HG03378 (cell line): ENCODE results near the gene SERPING1.

Source experiments
- ATAC-seq: cut with Tn5 transposase; IDR thresholded peaks from one replicate; pipeline ENCODE4 v1.9.1; 2021; ENCODE audit warnings: mild to moderate bottlenecking, moderate library complexity; ENCODE audit not compliant: unreplicated experiment

The SERPING1 gene

GRCh38 chr11:57638005-57638781 lies 40.7 kb downstream of the SERPING1 start:
- ATAC-seq = no peak

- no peak for ATAC-seq
Measured at GRCh38 chr11:57638811-57639320, 41.4 kb downstream of the SERPING1 start.

GRCh38 chr11:57639321-57640067 lies 42.0 kb downstream of the SERPING1 start:
- no peak for ATAC-seq

GRCh38 chr11:57640068-57640800 lies 42.7 kb downstream of the SERPING1 start:
- ATAC-seq = no peak

GRCh38 chr11:57641011-57641807 lies 43.7 kb downstream of the SERPING1 start:
- ATAC-seq = no peak

DNA sequence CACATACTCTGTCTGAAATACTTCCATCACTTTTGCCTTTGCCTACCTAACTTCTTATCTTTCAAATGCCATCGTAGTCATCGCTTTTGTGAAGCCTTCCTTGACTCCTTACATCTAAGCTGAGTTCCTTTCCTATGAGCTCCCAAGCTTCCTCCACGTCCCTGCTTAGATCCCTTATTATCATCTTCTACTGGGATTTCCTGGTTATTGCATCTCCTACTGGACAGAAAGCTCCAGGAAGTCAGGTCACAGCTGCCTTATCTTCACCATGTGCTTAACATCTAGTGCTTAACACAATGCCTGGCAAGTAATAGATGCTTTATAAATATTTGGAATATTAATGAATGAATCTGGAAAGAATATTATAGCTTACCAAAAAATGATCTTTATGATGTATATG lies 46.3 kb downstream of the SERPING1 start:
- no peak for ATAC-seq

GRCh38 chr11:57644748-57645688 lies 47.5 kb downstream of the SERPING1 start:
- peak; percentile 42 for ATAC-seq

DNA sequence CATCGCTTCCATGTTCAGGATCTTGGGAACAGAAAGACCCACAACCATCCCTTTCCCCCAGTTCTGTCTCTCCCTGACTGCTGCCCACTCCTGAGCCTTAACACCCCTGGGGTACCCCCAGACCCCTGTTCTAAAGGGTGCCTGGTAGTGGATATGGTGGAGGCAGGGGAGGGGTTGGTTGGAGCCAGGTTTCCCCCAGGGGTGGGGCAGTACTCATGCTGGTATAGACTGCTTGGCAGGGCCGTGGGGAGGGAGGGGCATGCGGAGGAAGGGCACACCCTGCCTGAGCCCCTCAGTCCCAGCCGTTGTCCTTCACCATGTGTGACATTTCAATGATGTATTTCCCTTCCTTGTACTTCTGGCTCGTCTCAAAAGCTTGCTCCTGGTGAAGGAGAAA lies 48.2 kb downstream of the SERPING1 start:
- ATAC-seq = no peak

GRCh38 chr11:57646194-57646798 lies 48.8 kb downstream of the SERPING1 start:
- ATAC-seq = no peak

- ATAC-seq = no peak
Measured at GRCh38 chr11:57646799-57647303, 49.4 kb downstream of the SERPING1 start.

GRCh38 chr11:57647372-57647771 lies 49.9 kb downstream of the SERPING1 start:
- no peak for ATAC-seq

DNA sequence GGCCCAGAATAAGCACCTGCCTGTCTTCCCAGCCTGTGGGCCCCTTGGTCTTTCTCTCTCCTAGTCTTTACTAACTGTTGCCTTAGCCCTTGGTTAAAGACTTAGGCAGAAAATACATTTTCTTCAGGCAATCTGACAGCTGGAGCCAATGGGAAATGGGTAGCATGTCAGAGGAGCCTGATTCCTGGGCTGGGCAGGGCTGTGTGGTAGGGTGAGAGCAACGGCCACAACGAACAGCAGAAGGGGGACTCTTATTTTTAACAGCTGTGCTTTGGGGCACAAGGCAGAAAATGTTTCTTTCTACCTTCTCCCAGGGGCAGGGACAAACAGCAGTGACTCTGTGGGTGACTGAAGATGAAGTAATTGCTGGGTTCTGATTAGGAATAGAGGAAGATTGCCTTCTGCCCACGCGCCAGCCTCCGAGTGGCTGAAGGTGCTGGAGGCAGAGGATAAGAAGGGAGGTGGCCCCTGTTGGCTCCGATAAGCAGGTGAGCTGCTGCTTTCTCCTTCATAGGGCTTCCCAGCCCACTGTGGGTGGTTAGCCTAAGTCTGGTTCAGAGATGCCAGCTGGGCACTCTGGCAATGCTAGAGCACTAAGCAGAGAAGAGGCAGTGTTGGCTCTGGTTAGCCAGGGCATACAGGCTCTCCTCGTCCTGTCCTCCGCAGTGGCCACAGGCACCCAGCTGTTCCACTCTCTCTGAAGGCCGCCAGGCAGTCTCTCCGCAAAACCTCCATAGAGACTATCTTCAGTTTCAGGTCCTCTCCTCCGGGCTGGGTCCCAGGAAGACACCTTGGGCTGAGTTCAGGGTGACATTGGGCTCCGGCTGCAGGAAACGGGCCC lies 50.7 kb downstream of the SERPING1 start:
- ATAC-seq = no peak

GRCh38 chr11:57648801-57649735 lies 51.6 kb downstream of the SERPING1 start:
- no peak for ATAC-seq

GRCh38 chr11:57649826-57650738 lies 52.6 kb downstream of the SERPING1 start, which contains the start of gene YPEL4:
Gene YPEL4 (minus strand): TSS chr11:57649912. CDS start chr11:57647107, 2,805 bp downstream.
- no peak for ATAC-seq

DNA sequence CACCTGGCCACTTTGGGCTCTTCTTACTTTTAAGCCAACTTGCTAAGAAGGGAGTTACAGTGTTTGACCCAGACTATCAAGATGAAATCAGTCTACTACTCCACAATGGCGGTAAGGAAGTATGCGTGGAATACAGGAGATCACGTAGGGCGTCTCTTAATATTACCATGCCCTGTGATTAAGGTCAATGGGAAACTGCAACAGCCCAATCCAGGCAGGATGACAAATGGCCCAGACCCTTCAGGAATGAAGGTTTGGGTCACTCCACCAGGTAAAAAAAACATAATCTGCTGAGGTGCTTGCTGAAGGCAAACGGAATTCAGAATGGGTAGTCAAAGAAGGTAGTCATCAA lies 53.2 kb downstream of the SERPING1 start:
- no peak for ATAC-seq

DNA sequence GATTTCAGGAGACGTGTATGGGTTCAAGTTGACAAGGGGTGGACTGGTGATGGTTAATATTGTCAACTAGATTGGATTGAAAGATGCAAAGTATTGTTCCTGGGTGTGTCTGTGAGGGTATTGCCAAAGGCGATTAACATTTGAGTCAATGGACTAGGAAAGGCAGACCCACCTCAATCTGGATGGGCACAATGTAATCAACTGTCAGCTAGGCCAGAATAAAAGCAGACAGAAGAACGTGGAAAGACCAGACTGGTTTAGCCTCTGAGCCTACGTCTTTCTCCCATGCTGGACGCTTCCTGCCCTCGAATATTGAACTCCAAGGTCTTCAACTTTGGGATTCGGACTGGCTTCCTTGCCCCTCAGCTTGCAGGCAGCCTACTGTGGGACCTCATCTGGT lies 53.9 kb downstream of the SERPING1 start:
- no peak for ATAC-seq
